Measurements from ENCODE around the gene SLC35D1. TPM values are rescaled to one million over a fixed set of nuclear protein-coding genes. Genes with fewer than 3 reads are reported as not detected.

The SLC35D1 gene
- total RNA-seq, 2 experiments from 2014 or later, result 8.1 to 9.1 TPM

- Mint-ChIP-seq H3K9me3 (no peaks in the 10 kb centered on the region), H3K4me3 (no peak overlapping the region), H3K36me3 (ENCODE audit: low read depth) (peaks cover 97% of the 10 kb centered on the region), H3K27ac (no peak overlapping the region), H3K4me1 (ENCODE audit: low read depth) (peaks cover 26% of the 10 kb centered on the region), H3K27me3 (no peaks in the 10 kb centered on the region)
- Histone ChIP-seq H3K4me1 (ENCODE audit: insufficient read depth, low read length) (no peaks in the 10 kb centered on the region), H3K4me3 (ENCODE audit: low read length) (no peak overlapping the region), H3K27ac (ENCODE audit: low read depth in 1 of 2, low read length in 2 of 2) (no peak overlapping the region), H3K27me3 (ENCODE audit: control insufficient read depth in 1 of 2, insufficient read depth in 2 of 2, low read length in 2 of 2) (no peaks in the 10 kb centered on the region), H3K9me3 (ENCODE audit: control insufficient read depth in 1 of 2, insufficient read depth in 1 of 2, low read length in 2 of 2) (no peaks in the 10 kb centered on the region), H3K36me3 (ENCODE audit: insufficient read depth, low read length) (peaks cover 77% of the 10 kb centered on the region)
- POLR2A ChIA-PET, result interaction anchor here (1.3 kb wide), 1 partner anchor 9 kb away, joined by 8 read pairs; the partner anchor contains the start of gene SLC35D1
- ATAC-seq (ENCODE audit: poor library complexity) (no peak), DNase-seq (no peak)
- intact Hi-C loops (cut with DNase I, micrococcal nuclease), result no loop called here
- no peak for TF ChIP-seq CTCF (IDR thresholded peaks at IDR 0.05)
- CTCF ChIA-PET, result no interaction called here
These were observed 9.2 kb downstream of the SLC35D1 start for GRCh38 chr1:67044631-67045270.

GRCh38 chr1:67043366-67043765 lies 10.6 kb downstream of the SLC35D1 start:
- H3K27ac ChIP-seq (ENCODE audit: low read depth in 1 of 2, low read length in 2 of 2), result no peak overlapping the region
- DNase-seq (no peak), ATAC-seq (ENCODE audit: poor library complexity) (no peak)
- intact Hi-C loops (cut with DNase I, micrococcal nuclease), result no loop called here
- H3K36me3 ChIP-seq (ENCODE audit: insufficient read depth, low read length), result peaks cover 79% of the 10 kb centered on the region
- TF ChIP-seq CTCF (IDR thresholded peaks at IDR 0.05), result no peak
- Mint-ChIP-seq H3K4me3 (no peak overlapping the region), H3K4me1 (ENCODE audit: low read depth) (peaks cover 27% of the 10 kb centered on the region), H3K36me3 (ENCODE audit: low read depth) (peaks cover 97% of the 10 kb centered on the region), H3K27ac (no peak overlapping the region), H3K27me3 (no peaks in the 10 kb centered on the region), H3K9me3 (no peaks in the 10 kb centered on the region)
- H3K27me3 ChIP-seq (ENCODE audit: control insufficient read depth in 1 of 2, insufficient read depth in 2 of 2, low read length in 2 of 2), result no peaks in the 10 kb centered on the region
- H3K4me1 ChIP-seq (ENCODE audit: insufficient read depth, low read length), result no peaks in the 10 kb centered on the region
- no peak overlapping the region for H3K4me3 ChIP-seq (ENCODE audit: low read length)
- POLR2A ChIA-PET, result no interaction called here
- H3K9me3 ChIP-seq (ENCODE audit: control insufficient read depth in 1 of 2, insufficient read depth in 1 of 2, low read length in 2 of 2), result no peaks in the 10 kb centered on the region
- CTCF ChIA-PET, result no interaction called here

GRCh38 chr1:67041841-67042503 lies 12.0 kb downstream of the SLC35D1 start:
- Histone ChIP-seq H3K27me3 (ENCODE audit: control insufficient read depth in 1 of 2, insufficient read depth in 2 of 2, low read length in 2 of 2) (no peaks in the 10 kb centered on the region), H3K9me3 (ENCODE audit: control insufficient read depth in 1 of 2, insufficient read depth in 1 of 2, low read length in 2 of 2) (no peaks in the 10 kb centered on the region), H3K27ac (ENCODE audit: low read depth in 1 of 2, low read length in 2 of 2) (no peak overlapping the region), H3K4me3 (ENCODE audit: low read length) (no peak overlapping the region), H3K4me1 (ENCODE audit: insufficient read depth, low read length) (no peaks in the 10 kb centered on the region), H3K36me3 (ENCODE audit: insufficient read depth, low read length) (peaks cover 75% of the 10 kb centered on the region)
- ChIA-PET CTCF (no interaction called here), POLR2A (no interaction called here)
- no peak overlapping the region for H3K4me3 Mint-ChIP-seq
- H3K27ac Mint-ChIP-seq, result no peak overlapping the region
- peaks cover 97% of the 10 kb centered on the region for H3K36me3 Mint-ChIP-seq (ENCODE audit: low read depth)
- intact Hi-C loops (cut with DNase I, micrococcal nuclease), result no loop called here
- no peak for TF ChIP-seq CTCF (IDR thresholded peaks at IDR 0.05)
- DNase-seq (no peak), ATAC-seq (ENCODE audit: poor library complexity) (no peak)
- H3K4me1 Mint-ChIP-seq (ENCODE audit: low read depth), result peaks cover 27% of the 10 kb centered on the region
- H3K27me3 Mint-ChIP-seq, result no peaks in the 10 kb centered on the region
- H3K9me3 Mint-ChIP-seq, result no peaks in the 10 kb centered on the region
